GM19467 (cell line): ENCODE results near the gene CBLN3.

Experiments used
- ATAC-seq: cut with Tn5 transposase; IDR thresholded peaks from one replicate; pipeline ENCODE4 v1.9.1; 2021; ENCODE audit warnings: mild to moderate bottlenecking, moderate library complexity; ENCODE audit not compliant: unreplicated experiment

The CBLN3 gene

GRCh38 chr14:24426912-24427536 is 2.4 kb downstream of the CBLN3 start:
- no peak for ATAC-seq

GRCh38 chr14:24426150-24426911 is 3.1 kb downstream of the CBLN3 start:
- no peak for ATAC-seq

- no peak for ATAC-seq
Measured at GRCh38 chr14:24425704-24426103, 3.8 kb downstream of the CBLN3 start.

- no peak for ATAC-seq
Measured at GRCh38 chr14:24422694-24423601, 6.5 kb downstream of the CBLN3 start.

- no peak for ATAC-seq
Measured at GRCh38 chr14:24422261-24422660, 7.2 kb downstream of the CBLN3 start.

GRCh38 chr14:24418492-24418873 is 11.0 kb downstream of the CBLN3 start:
- no peak for ATAC-seq

- ATAC-seq: no peak
Measured at GRCh38 chr14:24417832-24418491, 11.5 kb downstream of the CBLN3 start.

- no peak for ATAC-seq
Measured at GRCh38 chr14:24416932-24417619, 12.4 kb downstream of the CBLN3 start.

GRCh38 chr14:24416254-24416931 is 13.1 kb downstream of the CBLN3 start:
- ATAC-seq: no peak

GRCh38 chr14:24415421-24416253 is 13.8 kb downstream of the CBLN3 start:
- no peak for ATAC-seq

GRCh38 chr14:24414732-24415420 is 14.6 kb downstream of the CBLN3 start:
- ATAC-seq: no peak

GRCh38 chr14:24414077-24414476 is 15.4 kb downstream of the CBLN3 start:
- ATAC-seq: no peak

- no peak for ATAC-seq
Measured at GRCh38 chr14:24411443-24412389, 17.8 kb downstream of the CBLN3 start.

GRCh38 chr14:24409956-24410355 is 19.5 kb downstream of the CBLN3 start:
- ATAC-seq: no peak

- ATAC-seq: no peak
Measured at GRCh38 chr14:24409192-24409591, 20.3 kb downstream of the CBLN3 start.

GRCh38 chr14:24408764-24409163 is 20.7 kb downstream of the CBLN3 start:
- ATAC-seq: no peak

GRCh38 chr14:24407608-24408325 is 21.7 kb downstream of the CBLN3 start:
- ATAC-seq: no peak
